Activated gamma-delta T cell (primary cell): ENCODE data around the gene SF3B4.

Experiments
- DNase-seq: peaks from one replicate; lab custom pipeline; 2025; lab: John Stamatoyannopoulos, UW

The SF3B4 gene

GRCh38 chr1:149933208-149933607, 5.6 kb upstream of the SF3B4 start:
- no peak for DNase-seq

GRCh38 chr1:149932474-149932873, 4.9 kb upstream of the SF3B4 start:
- no peak for DNase-seq

- DNase-seq = no peak
Measured at GRCh38 chr1:149931212-149931790, 3.7 kb upstream of the SF3B4 start.

- DNase-seq = no peak
Measured at GRCh38 chr1:149929856-149930255, 2.3 kb upstream of the SF3B4 start.

- DNase-seq = no peak
Measured at GRCh38 chr1:149928401-149928724, 760 bp upstream of the SF3B4 start.

- no peak for DNase-seq
Measured at GRCh38 chr1:149927056-149927562, 494 bp downstream of the SF3B4 start.

GRCh38 chr1:149926296-149926695, 1.3 kb downstream of the SF3B4 start:
- DNase-seq = no peak

GRCh38 chr1:149925751-149926150, 1.9 kb downstream of the SF3B4 start:
- DNase-seq = no peak

- no peak for DNase-seq
Measured at GRCh38 chr1:149925345-149925744, 2.3 kb downstream of the SF3B4 start.

- DNase-seq = no peak
Measured at GRCh38 chr1:149923626-149924025, 4.0 kb downstream of the SF3B4 start.

- peak; percentile 22 for DNase-seq
Measured at GRCh38 chr1:149917571-149918144, 9.9 kb downstream of the SF3B4 start, which contains the start of gene SV2A. Gene SV2A (minus strand): TSS chr1:149917844. CDS start chr1:149913840, 4,004 bp downstream.

- DNase-seq = no peak
Measured at GRCh38 chr1:149916898-149917252, 10.7 kb downstream of the SF3B4 start.

- no peak for DNase-seq
Measured at GRCh38 chr1:149916193-149916897, 11.3 kb downstream of the SF3B4 start.

- no peak for DNase-seq
Measured at GRCh38 chr1:149915429-149916192, 12.0 kb downstream of the SF3B4 start.

- DNase-seq = no peak
Measured at GRCh38 chr1:149914545-149914944, 13.1 kb downstream of the SF3B4 start.

GRCh38 chr1:149906570-149907075, 21.0 kb downstream of the SF3B4 start:
- DNase-seq = no peak

GRCh38 chr1:149903836-149904491, 23.6 kb downstream of the SF3B4 start:
- no peak for DNase-seq

GRCh38 chr1:149899460-149900284, 27.9 kb downstream of the SF3B4 start, which contains the start of gene BOLA1:
Gene BOLA1 (plus strand): TSS chr1:149899568. CDS start chr1:149900060, 492 bp downstream.
- DNase-seq = peak; percentile 49

- no peak for DNase-seq
Measured at GRCh38 chr1:149896575-149896974, 31.0 kb downstream of the SF3B4 start.

- no peak for DNase-seq
Measured at GRCh38 chr1:149888999-149889289, 38.7 kb downstream of the SF3B4 start.
